GM19452 (cell line): Measurements from ENCODE around the gene TREH.
"Not testable (repeated sequence)": the region's sequence is repeated elsewhere in the genome, so short reads cannot be mapped to it uniquely, and the experiment has no call there.

Experiments
- ATAC-seq: cut with Tn5 transposase; IDR thresholded peaks from one replicate; pipeline ENCODE4 v1.9.1; 2021; ENCODE audit not compliant: unreplicated experiment

TREH gene

GRCh38 chr11:118679483-118679882 is at the start of gene TREH:
Gene TREH (minus strand): TSS chr11:118679650. CDS start chr11:118679627, 23 bp downstream.
- ATAC-seq = no peak

- ATAC-seq = not testable (repeated sequence)
Observed at GRCh38 chr11:118728112-118728511, 48.7 kb upstream of the TREH start.

- ATAC-seq = not testable (repeated sequence)
Observed at GRCh38 chr11:118727721-118728066, 48.2 kb upstream of the TREH start.

- not testable (repeated sequence) for ATAC-seq
Observed at GRCh38 chr11:118727001-118727720, 47.7 kb upstream of the TREH start.

GRCh38 chr11:118721478-118722015 is 42.1 kb upstream of the TREH start:
- ATAC-seq = not testable (repeated sequence)

- not testable (repeated sequence) for ATAC-seq
Observed at GRCh38 chr11:118720740-118721139, 41.3 kb upstream of the TREH start.

- ATAC-seq = not testable (repeated sequence)
Observed at GRCh38 chr11:118720078-118720477, 40.6 kb upstream of the TREH start.

GRCh38 chr11:118718562-118718961 is 39.1 kb upstream of the TREH start:
- ATAC-seq = not testable (repeated sequence)

GRCh38 chr11:118717733-118718132 is 38.3 kb upstream of the TREH start:
- not testable (repeated sequence) for ATAC-seq

GRCh38 chr11:118717221-118717620 is 37.8 kb upstream of the TREH start:
- ATAC-seq = not testable (repeated sequence)

- ATAC-seq = no peak
Observed at GRCh38 chr11:118715837-118716260, 36.4 kb upstream of the TREH start.

GRCh38 chr11:118715245-118715831 is 35.9 kb upstream of the TREH start:
- no peak for ATAC-seq

GRCh38 chr11:118714816-118715215 is 35.4 kb upstream of the TREH start:
- no peak for ATAC-seq

- ATAC-seq = not testable (repeated sequence)
Observed at GRCh38 chr11:118714416-118714815, 35.0 kb upstream of the TREH start.

- no peak for ATAC-seq
Observed at GRCh38 chr11:118708296-118708695, 28.8 kb upstream of the TREH start.

GRCh38 chr11:118706546-118706825 is 27.0 kb upstream of the TREH start:
- no peak for ATAC-seq

- no peak for ATAC-seq
Observed at GRCh38 chr11:118705791-118706545, 26.5 kb upstream of the TREH start.

GRCh38 chr11:118705111-118705741 is 25.8 kb upstream of the TREH start:
- no peak for ATAC-seq

GRCh38 chr11:118703563-118704106 is 24.2 kb upstream of the TREH start:
- no peak for ATAC-seq

GRCh38 chr11:118699506-118700220 is 20.2 kb upstream of the TREH start:
- ATAC-seq = no peak
